ENCODE measurements around the gene NPAS1.

NPAS1 gene

GRCh38 chr19:47082493-47082892 lies 62.9 kb downstream of the NPAS1 start:
- no peak for TF ChIP-seq CTCF (IDR thresholded peaks at IDR 0.05)
- Histone ChIP-seq H3K27me3 (no peaks in the 10 kb centered on the region), H3K36me3 (peaks cover 34 to 96% (median 69%) of the 10 kb centered on the region in 3 donors), H3K9me3 (no peaks in the 10 kb centered on the region), H3K4me1 (peaks cover 0 to 17% (median 7%) of the 10 kb centered on the region in 4 donors), H3K27ac (no peak overlapping the region), H3K4me3 (no peak overlapping the region)
- intact Hi-C loops (cut with DNase I; ENCODE audit: low total_unique reads): no loop called here
- no peak for DNase-seq

GRCh38 chr19:47084879-47085439 lies 65.3 kb downstream of the NPAS1 start:
- no peak overlapping the region for H3K4me3 ChIP-seq
- no peak for TF ChIP-seq CTCF (IDR thresholded peaks at IDR 0.05)
- H3K27ac ChIP-seq: no peak overlapping the region
- H3K36me3 ChIP-seq: peaks cover 44 to 99% (median 82%) of the 10 kb centered on the region in 3 donors
- no peaks in the 10 kb centered on the region for H3K9me3 ChIP-seq
- intact Hi-C loops (cut with DNase I; ENCODE audit: low total_unique reads): no loop called here
- no peaks in the 10 kb centered on the region for H3K27me3 ChIP-seq
- no peak for DNase-seq
- H3K4me1 ChIP-seq: peaks cover 0 to 11% (median 2%) of the 10 kb centered on the region in 4 donors

GRCh38 chr19:47086280-47086679 lies 66.6 kb downstream of the NPAS1 start:
- Histone ChIP-seq H3K4me1 (peaks cover 0 to under 1% (median 0%) of the 10 kb centered on the region in 4 donors), H3K27ac (no peak overlapping the region), H3K27me3 (no peaks in the 10 kb centered on the region), H3K9me3 (no peaks in the 10 kb centered on the region), H3K4me3 (no peak overlapping the region), H3K36me3 (peaks cover 55 to 99% (median 87%) of the 10 kb centered on the region in 3 donors)
- DNase-seq: no peak
- intact Hi-C loops (cut with DNase I; ENCODE audit: low total_unique reads): no loop called here
- no peak for TF ChIP-seq CTCF (IDR thresholded peaks at IDR 0.05)

- no peak overlapping the region for H3K27ac ChIP-seq
- H3K27me3 ChIP-seq: no peaks in the 10 kb centered on the region
- H3K4me3 ChIP-seq: no peak overlapping the region
- H3K4me1 ChIP-seq: peaks cover 0 to 21% (median 14%) of the 10 kb centered on the region in 4 donors
- TF ChIP-seq CTCF (IDR thresholded peaks at IDR 0.05): no peak
- H3K9me3 ChIP-seq: no peaks in the 10 kb centered on the region
- DNase-seq: no peak
- intact Hi-C loops (cut with DNase I; ENCODE audit: low total_unique reads): no loop called here
- peaks cover 35 to 92% (median 72%) of the 10 kb centered on the region in 3 donors for H3K36me3 ChIP-seq
Measured at GRCh38 chr19:47089767-47090350, 70.2 kb downstream of the NPAS1 start.

- Histone ChIP-seq H3K27ac (peak overlapping the region; percentile 79 to 81), H3K27me3 (no peaks in the 10 kb centered on the region), H3K36me3 (peaks cover 26 to 59% (median 48%) of the 10 kb centered on the region in 3 donors)
Measured at GRCh38 chr19:47093254-47093653, 73.6 kb downstream of the NPAS1 start.

More at GRCh38 chr19:47093254-47093653, 73.6 kb downstream of the NPAS1 start:
- H3K4me1 ChIP-seq: peaks cover 0 to 55% (median 47%) of the 10 kb centered on the region in 4 donors
- H3K9me3 ChIP-seq: no peaks in the 10 kb centered on the region
- no peak for TF ChIP-seq CTCF (IDR thresholded peaks at IDR 0.05)
- DNase-seq: no peak
- intact Hi-C loops (cut with DNase I; ENCODE audit: low total_unique reads): no loop called here
- H3K4me3 ChIP-seq: no peak overlapping the region

All from tibial artery (tissue), 4 donors.